Neural progenitor cell (in vitro differentiated cells): ENCODE measurements around the gene JAG2. TPM values are rescaled to one million over a fixed set of nuclear protein-coding genes. Genes with fewer than 3 reads are reported as not detected.
A peak's percentile ranks its signal among the peaks of the same experiment; 100 is the strongest.

Source experiments
- DNase-seq: peaks from one replicate; pipeline ENCODE4 v3.0.0-alpha.2; 2016; ENCODE audit warnings: low spot score
- H2AFZ ChIP-seq: fragments of 200-600 bp; sonication (generic); replicated peaks from 2 replicates; pipeline ENCODE4 v1.6.1; 2016; ENCODE audit warnings: antibody characterized with exemption
- H3F3A ChIP-seq: fragments of 200-600 bp; sonication (generic); 2 replicates; pipeline ENCODE4 v1.6.1; 2016; ENCODE audit warnings: antibody characterized with exemption, low read depth
- H3K27ac ChIP-seq: fragments of 200-600 bp; sonication (generic); 2 replicates; pipeline ENCODE4 v1.5.1; 2016; ENCODE audit warnings: mild to moderate bottlenecking
- H3K27me3 ChIP-seq: fragments of 200-600 bp; sonication (generic); 2 replicates; pipeline ENCODE4 v1.6.1; 2016; ENCODE audit warnings: mild to moderate bottlenecking, moderate library complexity
- H3K36me3 ChIP-seq: fragments of 200-600 bp; sonication (generic); 2 replicates; pipeline ENCODE4 v1.5.1; 2016
- H3K4me1 ChIP-seq: fragments of 200-600 bp; sonication (generic); 2 replicates; pipeline ENCODE4 v1.6.1; 2016; ENCODE audit warnings: mixed run types
- H3K4me2 ChIP-seq: fragments of 200-600 bp; sonication (generic); 2 replicates; pipeline ENCODE4 v1.6.1; 2016
- H3K4me3 ChIP-seq: fragments of 200-600 bp; sonication (generic); 2 replicates; pipeline ENCODE4 v1.5.1; 2016
- H3K79me2 ChIP-seq: fragments of 200-600 bp; sonication (generic); 2 replicates; pipeline ENCODE4 v1.6.1; 2016; ENCODE audit warnings: low read depth
- H3K9ac ChIP-seq: fragments of 200-600 bp; sonication (generic); 2 replicates; pipeline ENCODE4 v1.6.1; 2016
- H3K9me3 ChIP-seq: fragments of 200-600 bp; sonication (generic); 2 replicates; pipeline ENCODE4 v1.5.1; 2016; ENCODE audit warnings: low read depth
- H4K20me1 ChIP-seq: fragments of 200-600 bp; sonication (generic); 2 replicates; pipeline ENCODE4 v1.6.1; 2016; ENCODE audit warnings: low read depth
- H3K27ac Mint-ChIP-seq: 3 replicates; pipeline ENCODE4 v1.8.0; 2021; ENCODE audit warnings: mixed read lengths
- H3K27me3 Mint-ChIP-seq: 2 replicates; pipeline ENCODE4 v1.8.0; 2022; ENCODE audit warnings: low read depth, mild to moderate bottlenecking, inconsistent platforms, moderate library complexity, mixed read lengths; ENCODE audit not compliant: insufficient read depth
- H3K36me3 Mint-ChIP-seq: 3 replicates; pipeline ENCODE4 v1.8.0; 2021; ENCODE audit warnings: mixed read lengths
- H3K4me1 Mint-ChIP-seq: 3 replicates; pipeline ENCODE4 v1.8.0; 2021; ENCODE audit warnings: mixed read lengths
- H3K4me3 Mint-ChIP-seq: 3 replicates; pipeline ENCODE4 v1.8.0; 2021; ENCODE audit warnings: mild to moderate bottlenecking, moderate library complexity, mixed read lengths
- H3K9me3 Mint-ChIP-seq: 3 replicates; pipeline ENCODE4 v1.8.0; 2020; ENCODE audit warnings: mixed read lengths
- CTCF ChIP-seq: fragments of 200-600 bp; sonication (generic); IDR thresholded peaks from 2 replicates; pipeline ENCODE4 v1.5.1; 2017; ENCODE audit warnings: antibody characterized with exemption, mild to moderate bottlenecking
- EZH2 ChIP-seq: fragments of 200-600 bp; sonication (generic); IDR thresholded peaks from 2 replicates; pipeline ENCODE4 v1.6.1; 2017; ENCODE audit warnings: antibody characterized with exemption, mild to moderate bottlenecking, moderate library complexity
- EZH2phosphoT487 ChIP-seq: fragments of 200-600 bp; sonication (generic); IDR thresholded peaks from 2 replicates; pipeline ENCODE4 v1.6.1; 2017; ENCODE audit warnings: antibody characterized with exemption
- total RNA-seq: library from RNA; depleted of rRNA; stranded (reverse); fragments of >200 nt; gene quantifications from 2 replicates; pipeline ENCODE4 v1.2.3, GENCODE V29; 2015; ENCODE audit warnings: low replicate concordance

JAG2 gene
- total RNA-seq, 1 donor from 2014 or later = 2.1 TPM

DNA sequence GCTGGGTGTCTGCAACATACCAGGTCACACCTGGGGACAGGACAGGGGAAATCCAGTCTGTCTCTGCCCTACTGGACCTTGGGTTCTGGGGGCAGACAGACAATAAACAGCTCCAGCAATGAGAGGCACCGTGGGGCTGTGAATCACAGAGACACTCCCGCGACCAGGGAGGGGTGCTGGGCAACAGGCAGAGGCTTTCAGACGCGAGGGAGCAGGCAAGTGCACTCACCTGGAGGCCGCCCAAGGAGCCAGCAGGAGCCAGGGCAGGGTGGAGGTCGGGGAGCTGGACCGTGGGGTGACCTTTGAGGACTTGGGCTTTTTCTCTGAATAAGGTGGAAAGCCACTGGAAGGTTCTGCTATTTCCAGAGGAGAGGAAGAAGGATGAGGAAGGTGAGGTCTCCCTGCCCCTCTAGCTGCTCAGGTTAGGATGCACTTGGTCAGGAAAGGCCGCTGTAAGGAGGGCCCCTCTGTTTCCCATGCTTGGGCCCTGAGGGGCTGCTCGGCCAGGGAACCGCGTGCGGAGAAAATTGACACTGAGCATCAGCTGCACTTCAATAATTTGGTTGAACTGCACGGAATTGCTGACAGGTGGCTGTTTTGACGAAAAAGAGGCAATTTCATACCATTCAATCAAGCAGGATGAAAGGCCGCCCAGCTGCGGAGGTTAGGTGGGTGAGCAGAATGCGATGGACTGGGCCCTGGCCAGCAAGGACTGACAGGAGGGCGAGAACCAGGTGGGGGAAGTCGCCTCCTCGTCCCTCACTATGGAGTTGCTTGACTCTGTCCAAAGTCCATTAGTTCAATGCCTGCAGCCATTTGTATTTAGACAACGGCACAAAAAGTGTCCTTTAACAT is 42.2 kb downstream of the JAG2 start:
- Mint-ChIP-seq H3K4me3 (no peak overlapping the region), H3K27me3 (peaks cover 19% of the 10 kb centered on the region), H3K27ac (no peak overlapping the region), H3K4me1 (no peaks in the 10 kb centered on the region), H3K36me3 (peaks cover 2% of the 10 kb centered on the region), H3K9me3 (peaks cover 27% of the 10 kb centered on the region)
- Histone ChIP-seq H3K79me2 (no peaks in the 10 kb centered on the region), H3K27ac (no peak overlapping the region), H3K4me2 (no peak overlapping the region), H3K9ac (no peak overlapping the region), H4K20me1 (no peaks in the 10 kb centered on the region), H3F3A (no peaks in the 10 kb centered on the region), H3K4me1 (no peaks in the 10 kb centered on the region), H3K36me3 (no peaks in the 10 kb centered on the region), H3K27me3 (peaks cover 5% of the 10 kb centered on the region), H3K4me3 (no peak overlapping the region), H2AFZ (no peak overlapping the region), H3K9me3 (no peaks in the 10 kb centered on the region)
- DNase-seq = no peak
- TF ChIP-seq EZH2 = no peak
- no peak for TF ChIP-seq EZH2phosphoT487
- TF ChIP-seq CTCF = no peak

DNA sequence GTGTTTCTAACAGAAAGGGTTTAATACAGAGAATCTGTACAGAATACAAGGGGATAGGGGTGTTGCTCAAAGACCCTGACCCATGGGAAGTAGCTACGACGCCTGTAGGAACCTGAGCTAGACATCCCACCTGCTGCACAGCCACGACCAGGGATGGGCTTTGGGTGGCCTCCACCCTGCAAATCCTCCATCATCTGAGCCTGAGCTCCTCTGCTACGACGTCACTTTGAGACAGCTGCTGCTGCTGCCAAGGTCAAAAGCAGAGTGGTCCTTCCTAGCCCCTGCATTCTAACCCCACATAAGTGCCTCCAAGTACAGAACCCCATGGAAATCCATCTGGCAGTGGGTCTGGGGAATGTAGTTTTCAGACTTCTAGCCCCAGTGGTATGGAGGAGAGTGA is 43.8 kb downstream of the JAG2 start:
- H3K9me3 Mint-ChIP-seq = peaks cover 27% of the 10 kb centered on the region
- Histone ChIP-seq H3K36me3 (no peaks in the 10 kb centered on the region), H3K4me3 (no peak overlapping the region), H3F3A (no peaks in the 10 kb centered on the region), H3K4me1 (no peaks in the 10 kb centered on the region), H3K9me3 (no peaks in the 10 kb centered on the region), H2AFZ (no peak overlapping the region), H3K79me2 (no peaks in the 10 kb centered on the region), H3K9ac (no peak overlapping the region), H4K20me1 (no peaks in the 10 kb centered on the region), H3K4me2 (no peak overlapping the region), H3K27me3 (peaks cover 5% of the 10 kb centered on the region), H3K27ac (no peak overlapping the region)
- no peaks in the 10 kb centered on the region for H3K4me1 Mint-ChIP-seq
- no peak for DNase-seq
- peaks cover 17% of the 10 kb centered on the region for H3K27me3 Mint-ChIP-seq
- H3K27ac Mint-ChIP-seq = no peak overlapping the region
- H3K36me3 Mint-ChIP-seq = peaks cover 2% of the 10 kb centered on the region
- no peak for TF ChIP-seq EZH2
- TF ChIP-seq EZH2phosphoT487 = no peak
- TF ChIP-seq CTCF = no peak
- H3K4me3 Mint-ChIP-seq = no peak overlapping the region

- H3K4me1 Mint-ChIP-seq = no peaks in the 10 kb centered on the region
- Histone ChIP-seq H3K79me2 (no peaks in the 10 kb centered on the region), H4K20me1 (no peaks in the 10 kb centered on the region), H3K27ac (no peak overlapping the region), H3K4me2 (no peak overlapping the region), H3K9me3 (no peaks in the 10 kb centered on the region), H3K36me3 (no peaks in the 10 kb centered on the region), H3K4me3 (no peak overlapping the region), H3K27me3 (peaks cover 5% of the 10 kb centered on the region), H3K4me1 (no peaks in the 10 kb centered on the region), H3K9ac (no peak overlapping the region), H2AFZ (no peak overlapping the region), H3F3A (no peaks in the 10 kb centered on the region)
- no peak for DNase-seq
- peaks cover 22% of the 10 kb centered on the region for H3K9me3 Mint-ChIP-seq
- H3K4me3 Mint-ChIP-seq = no peak overlapping the region
- H3K27me3 Mint-ChIP-seq = peaks cover 16% of the 10 kb centered on the region
- H3K27ac Mint-ChIP-seq = peak overlapping the region; percentile 11
- peaks cover 2% of the 10 kb centered on the region for H3K36me3 Mint-ChIP-seq
- no peak for TF ChIP-seq EZH2phosphoT487
- TF ChIP-seq EZH2 = no peak
- no peak for TF ChIP-seq CTCF
These were observed 44.4 kb downstream of the JAG2 start for GRCh38 chr14:105123981-105124765.
